Measurements from ENCODE around the gene ZNF793.

ZNF793 gene

DNA sequence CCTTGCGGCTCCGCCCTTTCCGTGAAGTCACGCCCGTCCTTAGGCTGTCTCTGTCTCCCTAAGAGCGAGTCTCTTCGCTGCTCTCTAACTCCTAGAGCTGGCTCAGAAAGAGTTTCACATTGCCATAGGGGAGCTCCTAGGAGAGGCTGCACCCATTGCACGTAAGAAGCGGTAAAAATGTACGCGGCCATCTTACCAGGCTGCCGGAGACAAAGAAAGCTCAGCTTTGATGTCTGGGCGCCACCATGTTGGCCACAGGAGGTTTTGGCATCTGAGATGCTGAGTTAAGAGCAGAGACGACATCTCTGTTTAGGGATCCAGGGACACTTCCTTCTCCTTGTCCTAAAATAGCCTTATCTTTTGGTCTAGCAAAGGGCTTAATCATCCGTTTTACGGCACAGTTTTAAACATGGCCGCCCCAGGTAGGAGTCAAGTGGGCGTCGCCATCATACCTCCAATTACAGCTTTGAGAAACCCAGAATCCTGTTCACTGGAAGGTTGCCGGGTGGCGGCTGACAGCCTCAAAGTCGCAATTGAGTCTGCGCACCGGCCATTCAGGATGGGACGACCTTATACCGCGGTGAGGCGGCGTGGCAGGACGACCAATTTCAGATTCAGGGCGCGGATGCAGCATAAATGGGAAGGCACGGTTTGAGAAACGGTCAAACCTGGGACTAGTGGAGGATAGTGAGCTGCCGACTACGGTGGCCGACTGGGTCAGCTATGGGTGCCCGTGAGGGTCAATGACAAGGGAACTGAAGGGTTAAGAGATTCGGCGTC lies at the start of gene ZNF793:
TSS of gene ZNF793 (plus strand) at position 553 of the 780 bp plus-strand sequence. CDS start 16,501 bp downstream, outside the sequence.
- DNase-seq (ENCODE audit: low read depth, low spot score): peak; percentile 91

DNA sequence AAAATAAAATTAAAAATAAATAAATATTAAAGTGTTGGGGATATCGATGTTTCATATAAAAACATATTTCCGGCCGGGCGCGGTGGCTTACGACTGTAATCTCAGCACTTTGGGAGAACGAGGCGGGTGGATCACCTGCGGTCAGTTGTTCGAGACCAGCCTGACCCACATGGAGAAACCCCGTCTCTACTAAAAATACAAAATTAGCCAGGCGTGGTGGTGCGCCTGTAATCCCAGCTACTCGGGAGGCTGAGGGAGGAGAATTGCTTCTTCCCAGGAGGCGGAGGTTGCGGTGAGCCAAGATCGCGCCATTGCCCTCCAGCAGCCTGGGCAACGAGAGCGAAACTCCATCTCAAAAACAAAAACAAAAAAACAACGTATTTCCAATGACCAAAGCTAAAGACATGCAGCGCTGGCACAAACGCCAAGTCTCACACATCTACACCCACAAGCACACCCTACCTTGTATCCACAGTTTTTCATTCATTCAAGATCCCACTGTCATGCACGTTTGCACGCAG lies 40.4 kb upstream of the ZNF793 start:
- peak; percentile 25 for DNase-seq (ENCODE audit: low read depth, low spot score)

DNA sequence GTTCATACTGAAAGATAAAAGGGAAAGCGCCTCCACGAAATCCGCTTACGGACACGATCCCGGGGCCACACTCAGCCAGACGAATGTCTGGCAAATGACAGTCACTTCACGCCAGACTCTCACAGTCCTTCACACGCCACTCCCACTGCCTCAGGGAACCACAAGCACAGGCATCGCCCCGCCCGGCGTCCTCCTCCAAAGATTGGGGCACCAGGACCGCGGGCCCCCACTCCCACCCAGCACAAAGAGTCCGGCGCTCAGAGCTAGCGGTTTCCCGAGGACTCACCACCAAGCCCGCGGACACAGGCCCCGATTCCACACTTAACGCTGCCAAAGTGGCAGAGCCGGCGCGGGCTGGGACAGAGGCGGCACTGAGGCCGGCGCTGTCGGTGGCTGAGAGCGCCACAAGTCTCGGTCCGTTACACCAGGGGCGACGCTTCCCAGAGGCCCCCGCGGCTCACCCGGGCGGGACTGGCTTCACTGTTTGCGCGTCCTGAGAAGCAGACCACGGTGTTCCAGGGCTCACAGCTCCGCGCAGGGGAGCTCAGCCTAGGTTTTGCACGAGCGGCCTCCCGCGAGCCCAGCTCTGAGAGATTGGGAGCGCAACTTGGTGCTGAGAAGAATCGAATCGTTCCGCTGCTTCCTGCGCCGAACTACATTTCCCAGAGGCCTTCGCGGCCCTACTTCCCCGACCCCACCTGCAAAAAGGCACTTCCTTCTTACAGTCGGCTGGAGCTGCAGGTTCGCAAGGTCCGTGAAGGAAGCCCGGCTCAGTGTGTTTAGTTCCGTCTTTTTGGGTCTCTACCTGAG lies 39.7 kb upstream of the ZNF793 start, which contains the start of gene ZNF569:
TSS of gene ZNF569 (minus strand) at position 647 of the 810 bp plus-strand sequence. CDS start 22,523 bp downstream, outside the sequence.
- DNase-seq (ENCODE audit: low read depth, low spot score): peak; percentile 97

DNA sequence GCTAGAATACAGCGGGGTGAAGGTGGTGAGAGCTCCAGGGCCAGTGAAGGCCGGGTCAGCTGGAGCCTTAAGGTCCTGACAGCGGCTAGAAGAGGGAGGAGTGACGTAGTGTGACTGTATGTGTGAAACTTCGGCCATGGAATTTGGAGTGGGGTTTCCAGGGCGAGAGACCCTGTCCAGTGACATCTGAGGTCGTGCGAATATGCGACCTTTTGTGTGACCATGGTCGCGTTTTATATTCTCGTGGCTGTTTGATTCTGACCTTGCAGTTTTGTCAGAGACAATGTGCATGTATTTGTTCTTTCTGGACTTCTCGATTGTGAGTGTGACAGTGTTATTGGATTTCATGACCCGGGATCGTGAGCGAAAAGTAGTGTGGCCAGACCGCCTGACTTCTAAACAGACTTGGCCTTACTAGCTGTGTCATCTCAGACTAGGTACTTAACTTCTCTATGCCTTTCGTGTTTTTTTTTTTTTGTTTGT lies 39.1 kb upstream of the ZNF793 start:
- no peak for DNase-seq (ENCODE audit: low read depth, low spot score)

DNA sequence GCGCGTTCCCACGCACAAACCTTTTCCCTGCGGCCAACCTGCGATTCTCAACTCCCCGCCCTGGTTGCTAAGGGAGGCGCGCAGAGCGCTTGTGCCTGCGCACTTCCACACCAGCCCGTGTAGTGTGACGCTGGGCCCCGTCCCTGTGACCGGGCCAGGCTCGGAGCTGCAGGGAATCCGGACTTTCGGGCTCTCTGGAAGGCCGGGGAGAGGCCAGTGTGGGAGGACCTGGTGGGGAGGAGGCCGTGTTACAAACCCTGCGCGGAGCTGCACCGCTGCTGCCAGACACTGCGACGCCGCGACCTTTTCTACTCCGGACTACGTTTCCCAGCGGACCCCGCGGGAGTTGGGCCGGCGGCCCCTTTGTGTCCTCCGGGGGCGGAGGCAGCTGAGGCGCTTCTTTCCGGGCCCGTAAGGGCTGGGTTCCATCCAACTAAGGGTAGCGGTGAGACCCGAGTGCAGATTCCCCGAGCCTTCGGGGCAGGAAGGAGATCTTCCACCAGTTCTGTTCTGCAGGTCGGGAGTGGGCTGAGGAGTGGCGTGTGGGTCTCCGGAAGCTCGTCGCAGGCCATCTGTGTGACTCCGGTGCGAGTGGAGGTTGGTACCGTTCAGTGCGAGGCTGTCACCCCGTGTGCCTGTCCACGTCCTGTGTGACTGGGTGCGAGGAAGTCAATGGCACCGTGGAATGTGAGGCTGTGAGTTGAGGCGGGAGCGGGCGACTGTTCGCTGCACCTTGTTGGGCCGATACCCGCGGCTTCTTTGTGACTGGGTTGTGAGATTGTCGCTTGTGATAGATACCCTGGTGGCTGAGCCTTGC lies 37.6 kb upstream of the ZNF793 start, which contains the start of gene ZNF570:
TSS of gene ZNF570 (plus strand) at position 396 of the 817 bp plus-strand sequence. CDS start 999 bp downstream, outside the sequence.
- peak; percentile 90 for DNase-seq (ENCODE audit: low read depth, low spot score)

DNA sequence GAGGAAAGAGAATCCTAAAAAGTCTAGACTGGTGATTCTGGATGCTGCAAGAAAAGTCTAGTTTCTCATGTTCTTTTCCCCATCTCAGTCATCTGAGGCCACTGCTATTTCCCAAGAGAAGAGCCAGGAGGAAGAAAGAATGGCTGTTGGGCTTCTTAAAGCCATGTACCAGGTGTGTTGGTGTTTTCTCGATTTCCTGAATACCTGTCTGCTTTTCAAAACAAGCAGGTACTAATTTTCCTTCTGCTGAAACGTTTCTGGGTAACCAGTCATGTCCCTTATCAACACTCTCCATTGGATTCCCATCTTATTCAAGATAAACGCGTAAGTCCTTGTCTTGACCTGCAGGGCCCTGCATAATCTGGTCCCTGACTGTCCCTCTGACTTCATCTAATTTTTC lies 36.5 kb upstream of the ZNF793 start:
- DNase-seq (ENCODE audit: low read depth, low spot score): peak; percentile 1

DNA sequence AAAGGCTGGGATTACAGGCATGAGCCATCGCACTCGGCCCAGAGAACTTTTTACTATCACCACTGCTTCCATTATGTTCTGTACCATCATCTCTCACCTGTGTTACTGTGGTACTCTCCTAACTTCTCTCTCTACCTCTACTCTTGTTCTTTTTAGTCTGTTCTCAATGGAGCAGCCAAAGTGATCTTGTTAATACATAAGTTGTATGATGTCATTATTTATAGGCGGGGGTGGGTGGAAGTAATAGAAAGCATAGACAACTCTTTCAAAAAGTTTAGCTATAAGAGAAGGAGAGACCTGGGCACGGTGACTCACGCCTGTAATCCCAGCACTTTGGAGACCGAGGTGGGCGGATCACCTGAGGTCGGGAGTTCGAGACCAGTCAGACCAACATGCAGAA lies 34.6 kb upstream of the ZNF793 start:
- DNase-seq (ENCODE audit: low read depth, low spot score): no peak

DNA sequence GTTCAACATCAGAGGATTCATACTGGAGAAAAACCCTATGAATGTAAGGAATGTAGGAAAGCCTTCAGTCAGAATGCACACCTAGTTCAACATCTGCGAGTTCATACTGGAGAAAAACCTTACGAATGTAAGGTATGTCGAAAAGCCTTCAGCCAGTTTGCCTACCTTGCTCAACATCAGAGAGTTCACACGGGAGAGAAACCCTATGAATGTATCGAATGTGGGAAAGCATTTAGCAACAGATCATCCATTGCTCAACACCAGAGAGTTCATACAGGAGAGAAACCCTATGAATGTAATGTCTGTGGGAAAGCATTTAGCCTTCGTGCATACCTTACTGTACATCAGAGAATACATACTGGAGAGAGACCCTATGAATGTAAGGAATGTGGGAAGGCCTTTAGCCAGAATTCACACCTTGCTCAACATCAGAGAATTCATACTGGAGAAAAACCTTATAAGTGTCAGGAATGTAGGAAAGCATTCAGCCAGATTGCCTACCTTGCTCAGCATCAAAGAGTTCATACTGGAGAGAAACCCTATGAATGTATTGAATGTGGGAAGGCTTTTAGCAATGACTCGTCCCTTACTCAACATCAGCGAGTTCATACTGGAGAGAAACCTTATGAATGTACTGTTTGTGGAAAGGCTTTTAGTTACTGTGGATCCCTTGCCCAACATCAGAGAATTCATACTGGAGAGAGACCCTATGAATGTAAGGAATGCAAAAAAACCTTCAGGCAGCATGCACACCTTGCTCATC lies 22.2 kb upstream of the ZNF793 start:
- no peak for DNase-seq (ENCODE audit: low read depth, low spot score)

DNA sequence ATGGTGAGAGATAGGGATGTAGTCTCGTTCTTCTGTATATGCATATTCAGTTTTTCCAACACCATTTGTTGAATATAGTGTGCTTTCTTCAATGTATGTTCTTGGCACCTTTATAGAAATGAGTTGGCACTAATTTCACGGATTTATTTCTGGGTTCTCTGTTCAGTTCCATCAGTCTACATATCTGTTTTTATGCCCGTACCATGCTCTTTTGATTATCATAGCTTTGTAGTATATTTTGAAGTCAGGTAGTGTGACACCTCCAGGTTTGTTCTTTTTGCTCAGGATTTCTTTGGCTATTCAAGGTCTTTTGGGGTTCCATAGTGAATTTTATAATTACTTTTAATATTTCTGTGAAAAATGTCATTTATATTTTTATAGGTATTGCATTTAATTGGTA lies 14.5 kb upstream of the ZNF793 start:
- DNase-seq (ENCODE audit: low read depth, low spot score): no peak

DNA sequence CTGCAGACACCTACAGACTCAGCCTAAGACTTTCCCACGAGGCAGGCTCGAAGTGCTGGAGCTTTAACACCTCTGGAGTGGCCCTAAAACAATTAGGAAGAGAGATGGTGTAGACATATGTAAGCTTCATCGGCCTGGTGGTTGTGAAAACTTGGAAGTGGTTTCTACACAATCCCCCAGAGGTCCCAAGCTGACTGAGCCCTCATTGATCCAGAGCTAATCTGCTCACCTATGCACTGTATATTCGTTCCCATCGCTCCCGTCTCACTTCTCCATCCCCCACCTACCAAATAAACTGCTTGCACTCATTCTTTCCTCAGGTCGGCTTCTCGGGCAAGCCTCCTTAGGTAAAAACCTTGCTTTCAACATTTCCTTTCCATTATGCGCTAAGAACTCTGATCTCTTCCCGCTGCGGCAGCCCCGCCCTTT lies 767 bp upstream of the ZNF793 start:
- no peak for DNase-seq (ENCODE audit: low read depth, low spot score)

DNA sequence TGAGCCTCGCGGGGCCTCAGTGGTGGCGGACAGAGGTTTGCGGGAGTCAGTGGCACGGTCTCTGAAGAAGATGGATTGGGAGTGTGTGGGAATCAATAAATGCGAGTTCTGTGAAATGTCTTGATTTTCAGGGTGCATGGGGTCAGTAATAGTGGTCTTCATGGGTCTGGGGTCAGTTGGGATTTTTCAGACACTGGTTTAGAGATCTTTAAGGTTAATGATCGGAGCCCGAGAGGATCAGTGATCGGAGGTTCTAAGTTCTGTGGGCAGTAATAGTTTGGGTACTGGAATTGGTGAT lies 377 bp downstream of the ZNF793 start:
- no peak for DNase-seq (ENCODE audit: low read depth, low spot score)

DNA sequence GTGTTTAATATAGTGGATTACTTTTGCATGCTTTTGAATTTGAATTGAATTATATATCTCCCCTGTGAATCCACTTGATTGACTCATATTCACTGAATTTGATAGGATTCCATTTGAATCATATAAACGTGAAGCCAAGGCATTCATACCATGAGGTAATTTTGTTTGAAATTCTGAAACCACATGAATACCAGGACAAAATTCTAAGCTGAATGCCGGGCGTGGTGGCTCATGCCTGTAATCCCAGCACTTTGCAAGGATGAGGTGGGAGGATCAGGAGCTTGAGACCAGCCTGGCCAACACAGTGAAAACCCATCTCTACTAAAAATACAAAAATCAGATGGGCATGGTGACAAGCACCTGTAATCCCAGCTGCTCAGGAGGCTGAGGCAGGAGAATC lies 4.4 kb downstream of the ZNF793 start:
- no peak for DNase-seq (ENCODE audit: low read depth, low spot score)

DNA sequence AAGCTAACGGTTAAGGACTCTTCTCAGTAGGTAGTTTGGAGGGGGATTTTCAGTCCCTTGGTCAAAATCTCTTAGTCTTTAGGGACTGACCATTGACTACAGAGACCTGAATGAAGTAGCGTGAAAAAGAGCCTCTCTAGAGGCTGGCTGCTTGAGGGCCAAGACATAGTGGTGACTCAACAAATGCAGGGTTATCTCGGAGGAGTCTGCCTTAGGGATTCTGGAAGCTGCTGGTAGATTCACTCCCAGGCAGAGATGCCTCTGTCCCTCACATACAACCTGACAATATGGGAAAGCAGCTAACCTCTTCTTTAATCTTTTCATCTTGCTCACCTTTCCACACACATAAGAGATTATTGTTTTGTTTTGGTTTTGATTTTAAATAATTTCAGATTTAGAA lies 5.1 kb downstream of the ZNF793 start:
- no peak for DNase-seq (ENCODE audit: low read depth, low spot score)

DNA sequence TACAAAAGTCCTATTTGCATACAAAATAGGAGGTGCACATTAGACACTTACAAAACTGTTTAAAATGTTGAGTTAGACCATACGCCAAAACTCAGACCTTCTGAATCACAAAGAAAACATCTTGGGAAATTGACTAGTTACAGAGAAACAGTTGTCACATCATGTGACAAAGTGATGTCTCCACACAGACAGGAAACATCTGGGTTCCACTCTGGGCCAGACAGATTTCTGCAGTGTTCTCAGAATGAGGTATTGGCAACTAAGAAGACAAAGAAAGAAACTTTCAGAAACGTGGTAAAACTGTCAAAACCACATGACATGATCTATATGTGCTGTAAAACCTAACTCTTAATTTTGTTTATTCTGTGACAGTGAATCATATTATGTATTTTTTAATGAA lies 6.7 kb downstream of the ZNF793 start:
- DNase-seq (ENCODE audit: low read depth, low spot score): no peak

DNA sequence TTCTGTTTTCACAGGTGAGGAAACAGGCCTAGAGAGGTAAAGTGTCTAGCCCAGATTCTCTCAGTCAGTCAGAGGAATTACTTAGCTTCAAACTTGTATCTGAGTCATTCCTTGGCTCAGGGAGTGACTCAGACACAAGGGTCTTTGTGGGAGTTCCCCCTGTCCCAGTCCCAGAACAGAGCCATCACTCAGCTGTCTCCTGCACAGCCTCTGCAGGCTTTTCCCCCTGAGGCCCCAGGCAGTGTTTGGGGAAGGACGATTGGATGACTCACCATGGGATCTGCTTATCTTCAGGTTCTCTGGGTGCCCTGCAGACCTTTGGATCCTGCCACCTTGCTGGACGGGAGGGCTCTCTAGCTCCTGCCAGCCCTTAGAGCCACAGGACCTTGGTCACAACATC lies 13.2 kb downstream of the ZNF793 start:
- peak; percentile 86 for DNase-seq (ENCODE audit: low read depth, low spot score)

DNA sequence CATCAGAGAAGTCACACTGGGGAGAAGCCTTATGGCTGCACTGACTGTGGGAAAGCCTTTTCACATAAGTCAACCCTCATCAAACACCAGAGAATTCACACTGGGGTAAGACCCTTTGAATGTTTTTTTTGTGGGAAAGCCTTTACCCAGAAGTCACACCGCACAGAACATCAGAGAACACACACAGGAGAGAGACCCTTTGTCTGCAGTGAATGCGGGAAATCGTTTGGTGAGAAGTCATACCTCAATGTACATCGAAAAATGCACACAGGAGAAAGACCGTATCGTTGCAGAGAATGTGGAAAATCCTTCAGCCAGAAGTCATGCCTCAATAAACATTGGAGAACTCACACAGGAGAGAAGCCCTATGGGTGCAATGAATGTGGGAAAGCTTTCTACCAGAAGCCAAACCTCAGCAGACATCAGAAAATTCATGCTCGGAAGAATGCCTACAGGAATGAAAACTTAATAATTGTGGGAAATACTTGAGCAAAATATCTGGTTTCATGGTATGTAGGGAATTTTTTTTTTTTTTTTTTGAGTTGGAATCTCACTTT lies 30.7 kb downstream of the ZNF793 start:
- peak; percentile 21 for DNase-seq (ENCODE audit: low read depth, low spot score)

DNA sequence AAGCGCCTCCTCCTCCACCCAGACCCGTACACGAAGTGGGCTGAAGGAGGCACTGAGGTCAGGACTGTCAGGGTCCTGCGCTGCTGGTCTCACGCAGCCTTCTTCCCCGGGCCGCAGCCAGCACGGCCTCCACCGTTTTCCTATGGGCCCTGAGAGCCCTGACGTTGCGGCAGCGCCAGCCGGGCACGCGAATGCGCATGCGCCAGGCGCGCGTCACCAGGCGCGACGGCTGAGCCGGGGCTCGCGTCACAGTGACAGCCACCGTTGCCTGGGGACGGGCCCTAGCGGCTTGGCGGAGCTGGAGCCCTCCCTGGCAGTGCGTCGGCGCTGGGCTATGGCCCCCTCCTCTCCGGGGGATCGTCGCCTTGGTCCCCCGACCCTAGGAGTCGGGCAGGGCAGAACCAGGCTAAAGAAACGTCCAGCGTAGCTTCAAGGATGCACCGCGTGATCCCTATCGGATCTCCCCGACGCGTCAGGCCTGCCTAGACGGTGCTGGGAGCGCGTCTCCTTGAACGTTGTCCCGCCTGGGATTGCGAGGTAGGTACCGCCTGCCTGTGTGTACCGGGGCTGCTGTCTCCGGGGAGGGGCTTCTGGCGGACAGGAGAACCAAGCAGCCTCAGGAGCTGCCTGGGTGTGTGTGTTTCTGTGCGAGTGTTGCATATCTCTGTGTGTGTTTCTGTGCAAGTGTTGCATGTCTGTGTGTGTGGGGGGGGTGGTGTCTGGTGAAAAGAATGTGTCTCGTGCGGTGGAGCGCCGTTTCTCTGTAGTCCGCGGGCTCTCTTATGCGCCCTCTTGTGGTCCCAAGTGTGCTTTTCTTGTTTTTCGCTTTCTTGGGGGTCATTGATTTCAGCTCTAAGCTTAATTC lies 44.6 kb downstream of the ZNF793 start:
- DNase-seq (ENCODE audit: low read depth, low spot score): peak; percentile 88

DNA sequence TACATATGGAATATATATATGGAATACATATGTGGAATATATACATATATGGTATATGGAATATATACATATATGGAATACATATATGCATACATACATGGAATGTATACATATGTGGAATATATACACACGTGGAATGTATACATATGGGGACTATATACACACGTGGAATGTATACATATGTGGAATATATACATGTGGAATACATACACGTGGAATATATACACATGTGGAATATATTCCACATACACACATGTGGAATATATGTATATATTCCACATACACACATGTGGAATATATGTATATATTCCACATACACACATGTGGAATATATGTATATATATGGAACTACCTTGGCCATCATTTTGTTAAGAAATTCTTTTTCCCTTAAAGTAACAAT lies 56.8 kb downstream of the ZNF793 start:
- no peak for DNase-seq (ENCODE audit: low read depth, low spot score)

DNA sequence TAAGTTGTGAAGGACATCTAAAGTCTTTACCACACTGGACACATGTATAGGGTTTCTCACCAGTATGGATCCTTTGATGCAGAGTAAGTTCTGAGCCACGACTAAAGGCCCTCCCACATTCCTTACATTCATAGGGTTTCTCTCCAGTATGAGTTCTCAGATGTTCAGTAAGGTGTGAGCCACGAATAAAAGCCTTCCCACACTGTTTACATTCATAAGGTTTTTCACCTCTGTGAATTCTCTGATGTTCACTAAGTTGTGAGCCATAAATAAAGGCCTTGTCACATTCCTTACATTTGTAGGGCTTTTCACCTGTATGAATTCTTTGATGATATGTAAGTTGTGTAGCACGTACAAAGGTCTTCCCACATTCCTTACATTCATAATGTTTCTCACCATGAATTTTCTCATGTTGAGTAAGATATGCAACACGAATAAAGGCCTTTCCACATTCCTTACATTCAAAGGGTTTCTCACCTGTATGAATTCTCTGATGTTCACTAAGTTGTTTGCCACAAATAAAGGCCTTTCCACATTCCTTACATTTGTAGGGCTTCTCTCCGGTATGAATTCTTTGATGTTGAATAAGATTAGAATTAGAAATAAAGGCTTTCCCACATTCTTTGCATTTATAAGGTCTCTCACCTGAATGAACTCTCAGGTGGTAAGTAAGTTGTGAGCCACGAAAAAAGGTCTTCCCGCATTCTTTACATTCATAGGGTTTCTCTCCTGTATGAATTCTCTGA lies 58.1 kb downstream of the ZNF793 start:
- no peak for DNase-seq (ENCODE audit: low read depth, low spot score)
